CD14-positive monocyte (primary cell): ENCODE results near the gene MVB12B. TPM values are rescaled to one million over a fixed set of nuclear protein-coding genes. Genes with fewer than 3 reads are reported as not detected.

Source experiments
- DNase-seq, 3 donors: peaks; one replicate each; pipeline ENCODE4 v3.0.0-alpha.2; 2011 to 2022
- H2AFZ ChIP-seq: 2 replicates; pipeline ENCODE4 v1.6.0; 2012; ENCODE audit warnings: mild to moderate bottlenecking, low read depth, low read length, inconsistent platforms; ENCODE audit not compliant: insufficient read depth, poor library complexity, severe bottlenecking
- H3K27ac ChIP-seq, 2 donors: 1 replicate in 1 of 2; 2 replicates in 1 of 2; pipeline ENCODE4 v1.5.1; 2012 to 2013; ENCODE audit warnings: low read length in 2 of 2, control low read depth in 1 of 2, inconsistent platforms in 1 of 2, low read depth in 1 of 2, mild to moderate bottlenecking in 1 of 2
- H3K27me3 ChIP-seq, 2 donors: one replicate each; pipeline versions ENCODE4 v1.6.0 to v1.6.1; 2011 to 2013; ENCODE audit warnings: low read length in 2 of 2; ENCODE audit not compliant: control insufficient read depth in 2 of 2, insufficient read depth in 2 of 2
- H3K36me3 ChIP-seq, 2 donors: replicated peaks in 1 of 2; 1 replicate in 1 of 2; 2 replicates in 1 of 2; pipeline versions ENCODE4 v1.5.1 to v1.6.1; 2012 to 2013; ENCODE audit warnings: low read length in 2 of 2, control low read depth in 1 of 2, inconsistent platforms in 1 of 2, mild to moderate bottlenecking in 1 of 2; ENCODE audit not compliant: insufficient read depth in 2 of 2, control insufficient read depth in 1 of 2
- H3K4me1 ChIP-seq, 2 donors: 1 replicate in 1 of 2; 2 replicates in 1 of 2; pipeline versions ENCODE4 v1.5.1 to v1.6.1; 2012 to 2013; ENCODE audit warnings: low read length in 2 of 2, control low read depth in 1 of 2, inconsistent platforms in 1 of 2, mild to moderate bottlenecking in 1 of 2, moderate library complexity in 1 of 2; ENCODE audit not compliant: insufficient read depth in 2 of 2, control insufficient read depth in 1 of 2
- H3K4me2 ChIP-seq: replicated peaks from 2 replicates; pipeline ENCODE3; 2012; ENCODE audit warnings: low read length, moderate library complexity, mild to moderate bottlenecking; ENCODE audit not compliant: poor library complexity, severe bottlenecking; ENCODE audit errors: extremely low read depth
- H3K4me3 ChIP-seq, 3 experiments: fragments of 200-600 bp in 1 of 3; sonication (generic) in 1 of 3; replicated peaks in 1 of 3; 1 replicate in 2 of 3; 2 replicates in 1 of 3; pipeline ENCODE4 v1.5.1; 2011 to 2013; ENCODE audit warnings: low read length in 3 of 3, mild to moderate bottlenecking in 3 of 3, control low read depth in 2 of 3, low read depth in 2 of 3, inconsistent platforms in 1 of 3, moderate library complexity in 1 of 3
- H3K79me2 ChIP-seq: 2 replicates; pipeline ENCODE4 v1.6.0; 2012; ENCODE audit warnings: mild to moderate bottlenecking, control low read depth, inconsistent platforms, low read length, moderate library complexity; ENCODE audit not compliant: insufficient read depth
- H3K9ac ChIP-seq: 2 replicates; pipeline ENCODE4 v1.6.0; 2017; ENCODE audit warnings: low read length, mild to moderate bottlenecking; ENCODE audit not compliant: insufficient read depth, poor library complexity, severe bottlenecking
- H3K9me3 ChIP-seq, 2 donors: replicated peaks in 1 of 2; 1 replicate in 1 of 2; 2 replicates in 1 of 2; pipeline versions ENCODE4 v1.5.1 to v1.6.1; 2012 to 2013; ENCODE audit warnings: low read length in 2 of 2, control low read depth in 1 of 2; ENCODE audit not compliant: control insufficient read depth in 1 of 2, insufficient read depth in 1 of 2
- H4K20me1 ChIP-seq: 2 replicates; pipeline ENCODE4 v1.6.0; 2012; ENCODE audit warnings: mild to moderate bottlenecking, low read length, control low read depth, moderate library complexity; ENCODE audit not compliant: insufficient read depth
- H3K27ac Mint-ChIP-seq, 7 donors: one replicate each; pipeline ENCODE4 v1.8.0; 2020; ENCODE audit warnings: mild to moderate bottlenecking in 7 of 7, mixed read lengths in 7 of 7, moderate library complexity in 6 of 7, inconsistent platforms in 2 of 7
- H3K27me3 Mint-ChIP-seq, 3 donors: one replicate each; pipeline ENCODE4 v1.8.0; 2021 to 2022; ENCODE audit warnings: low read depth in 3 of 3, mild to moderate bottlenecking in 3 of 3, mixed read lengths in 3 of 3, moderate library complexity in 3 of 3, inconsistent platforms in 1 of 3
- H3K36me3 Mint-ChIP-seq, 2 donors: one replicate each; pipeline ENCODE4 v1.8.0; 2020; ENCODE audit warnings: mixed read lengths in 2 of 2, inconsistent platforms in 1 of 2, mild to moderate bottlenecking in 1 of 2
- H3K4me1 Mint-ChIP-seq: one replicate; pipeline ENCODE4 v1.8.0; 2020; ENCODE audit warnings: mild to moderate bottlenecking, mixed read lengths
- H3K4me3 Mint-ChIP-seq, 2 donors: one replicate each; pipeline ENCODE4 v1.8.0; 2020; ENCODE audit warnings: mild to moderate bottlenecking in 2 of 2, mixed read lengths in 2 of 2, moderate library complexity in 1 of 2
- H3K9me3 Mint-ChIP-seq, 7 donors: one replicate each; pipeline ENCODE4 v1.8.0; 2020 to 2022; ENCODE audit warnings: mixed read lengths in 7 of 7, mild to moderate bottlenecking in 6 of 7, moderate library complexity in 6 of 7, inconsistent platforms in 2 of 7
- WGBS: methylation state at CpG from one replicate; pipeline ENCODE4 v1.1.5; 2013; ENCODE audit warnings: missing lambda C conversion rate; ENCODE audit not compliant: insufficient coverage; 5-methylcytosine and 5-hydroxymethylcytosine counted together
- intact Hi-C, 2 donors: fragments of 100-400 bp; cut with micrococcal nuclease; formaldehyde crosslinking; loops; one replicate each; pipeline versions ENCODE4 v1.15.0 to v1.15.1; 2023
- polyA plus RNA-seq, 3 donors: library from polyadenylated mRNA; depleted of rRNA in 1 of 3; unstranded in 2 of 3; stranded (reverse) in 1 of 3; fragments of 300-500 nt in 2 of 3; fragments of >200 nt in 1 of 3; fragmentation: Illumina TruSeq in 2 of 3; gene quantifications; 1 replicate in 2 of 3; 2 replicates in 1 of 3; pipeline ENCODE4 v1.2.3, GENCODE V29; 2012 to 2021
- TF ChIP-seq, protein P1 (sequence below): fragments of 200-600 bp; IDR thresholded peaks from one replicate; pipeline ENCODE4 v1.8.0; 2022; ENCODE audit warnings: antibody characterized with exemption, mild to moderate bottlenecking

Gene MVB12B
- polyA plus RNA-seq, 3 donors: 2.8 to 8.1 (median 3.5) TPM

GRCh38 chr9:126487856-126488255, 161.2 kb downstream of the MVB12B start:
- Histone ChIP-seq H3K9me3 (no peaks in the 10 kb centered on the region), H3K4me1 (peaks cover 33 to 44% of the 10 kb centered on the region in 2 donors), H4K20me1 (no peaks in the 10 kb centered on the region), H3K9ac (no peak overlapping the region), H3K4me2 (no peak overlapping the region), H3K79me2 (no peaks in the 10 kb centered on the region), H3K27ac (no peak overlapping the region), H3K4me3 (no peak overlapping the region), H2AFZ (no peak overlapping the region), H3K27me3 (no peaks in the 10 kb centered on the region), H3K36me3 (peaks cover 0 to 7% of the 10 kb centered on the region in 2 donors)
- Mint-ChIP-seq H3K4me3 (no peak overlapping the region), H3K36me3 (peaks cover 14 to 28% of the 10 kb centered on the region in 2 donors), H3K27me3 (no peaks in the 10 kb centered on the region), H3K9me3 (no peaks in the 10 kb centered on the region), H3K27ac (no peak overlapping the region), H3K4me1 (peaks cover 46% of the 10 kb centered on the region)
- intact Hi-C loops: loop anchor here in 1 of 2 donors (5.0 kb wide), 1 partner anchor 186 kb away; no protein-coding TSS in a partner anchor
- TF ChIP-seq, protein P1, sequence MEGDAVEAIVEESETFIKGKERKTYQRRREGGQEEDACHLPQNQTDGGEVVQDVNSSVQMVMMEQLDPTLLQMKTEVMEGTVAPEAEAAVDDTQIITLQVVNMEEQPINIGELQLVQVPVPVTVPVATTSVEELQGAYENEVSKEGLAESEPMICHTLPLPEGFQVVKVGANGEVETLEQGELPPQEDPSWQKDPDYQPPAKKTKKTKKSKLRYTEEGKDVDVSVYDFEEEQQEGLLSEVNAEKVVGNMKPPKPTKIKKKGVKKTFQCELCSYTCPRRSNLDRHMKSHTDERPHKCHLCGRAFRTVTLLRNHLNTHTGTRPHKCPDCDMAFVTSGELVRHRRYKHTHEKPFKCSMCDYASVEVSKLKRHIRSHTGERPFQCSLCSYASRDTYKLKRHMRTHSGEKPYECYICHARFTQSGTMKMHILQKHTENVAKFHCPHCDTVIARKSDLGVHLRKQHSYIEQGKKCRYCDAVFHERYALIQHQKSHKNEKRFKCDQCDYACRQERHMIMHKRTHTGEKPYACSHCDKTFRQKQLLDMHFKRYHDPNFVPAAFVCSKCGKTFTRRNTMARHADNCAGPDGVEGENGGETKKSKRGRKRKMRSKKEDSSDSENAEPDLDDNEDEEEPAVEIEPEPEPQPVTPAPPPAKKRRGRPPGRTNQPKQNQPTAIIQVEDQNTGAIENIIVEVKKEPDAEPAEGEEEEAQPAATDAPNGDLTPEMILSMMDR: no peak
- WGBS: 79% methylated on average over 8 of the region's 12 CpGs
- peak in 1 of 3 donors; percentile 28 for DNase-seq

- Mint-ChIP-seq H3K36me3 (peaks cover 14 to 27% of the 10 kb centered on the region in 2 donors), H3K9me3 (no peaks in the 10 kb centered on the region), H3K4me1 (peaks cover 46% of the 10 kb centered on the region), H3K4me3 (no peak overlapping the region), H3K27me3 (no peaks in the 10 kb centered on the region), H3K27ac (no peak overlapping the region)
- TF ChIP-seq, protein P1: no peak
- Histone ChIP-seq H3K36me3 (peaks cover 0 to 7% of the 10 kb centered on the region in 2 donors), H3K4me2 (no peak overlapping the region), H3K27me3 (no peaks in the 10 kb centered on the region), H2AFZ (no peak overlapping the region), H3K4me1 (peaks cover 33 to 40% of the 10 kb centered on the region in 2 donors), H3K9ac (no peak overlapping the region), H3K79me2 (no peaks in the 10 kb centered on the region), H3K27ac (no peak overlapping the region), H4K20me1 (no peaks in the 10 kb centered on the region), H3K4me3 (no peak overlapping the region), H3K9me3 (no peaks in the 10 kb centered on the region)
- intact Hi-C loops: loop anchor here in 1 of 2 donors (5.0 kb wide), 1 partner anchor 186 kb away; no protein-coding TSS in a partner anchor
- no peak for DNase-seq
- 45% methylated on average over 8 of the region's 8 CpGs for WGBS
These were observed 161.7 kb downstream of the MVB12B start for GRCh38 chr9:126488310-126488709.
